SK-N-SH treated with all-trans-retinoic acid at 6 μM for 48 hours (cell line): ENCODE results near the gene AOPEP.

Source experiments
- ATAC-seq: fragments of 200-7000 bp; cut with Tn5 transposase; 3 replicates; pipeline ENCODE4 v1.9.1; 2020; ENCODE audit warnings: mild to moderate bottlenecking, moderate library complexity
- ARNTL ChIP-seq: fragments of 450-650 bp; formaldehyde crosslinking; IDR thresholded peaks from 2 replicates; pipeline ENCODE4 v1.5.0; 2020; ENCODE audit warnings: low read depth, mild to moderate bottlenecking, moderate library complexity, borderline replicate concordance
- BACH2 ChIP-seq: fragments of 250-450 bp; sonication (Bioruptor Pico); IDR thresholded peaks from 2 replicates; pipeline ENCODE4 v1.9.0; 2021; ENCODE audit warnings: mild to moderate bottlenecking, borderline replicate concordance
- CREB5 ChIP-seq: fragments of 250-450 bp; sonication (Bioruptor Pico); IDR thresholded peaks from 2 replicates; pipeline ENCODE4 v1.5.1; 2020; ENCODE audit warnings: low read depth, mild to moderate bottlenecking, moderate library complexity
- CSDC2 ChIP-seq: fragments of 250-450 bp; sonication (Bioruptor Pico); IDR thresholded peaks from 2 replicates; pipeline ENCODE4 v1.5.0; 2020; ENCODE audit warnings: mild to moderate bottlenecking, moderate library complexity
- CSRNP3 ChIP-seq: fragments of 250-450 bp; sonication (Bioruptor Pico); IDR thresholded peaks from 2 replicates; pipeline ENCODE4 v1.5.1; 2021; ENCODE audit warnings: mild to moderate bottlenecking, moderate library complexity
- ESRRG ChIP-seq: fragments of 250-450 bp; sonication (Bioruptor Pico); IDR thresholded peaks from 2 replicates; pipeline ENCODE4 v1.6.1; 2021; ENCODE audit warnings: mild to moderate bottlenecking
- GLIS3 ChIP-seq: fragments of 250-450 bp; sonication (Bioruptor Pico); IDR thresholded peaks from 2 replicates; pipeline ENCODE4 v1.5.0; 2020; ENCODE audit warnings: mild to moderate bottlenecking, moderate library complexity
- ISL1 ChIP-seq: fragments of 250-450 bp; sonication (Bioruptor Pico); IDR thresholded peaks from 2 replicates; pipeline ENCODE4 v2.1.2; 2022; ENCODE audit warnings: mild to moderate bottlenecking, moderate library complexity
- OSR1 ChIP-seq: fragments of 250-450 bp; sonication (Bioruptor Pico); IDR thresholded peaks from 2 replicates; pipeline ENCODE4 v1.8.0; 2022; ENCODE audit warnings: moderate library complexity, mild to moderate bottlenecking, inconsistent platforms
- PATZ1 ChIP-seq: fragments of 250-450 bp; sonication (Bioruptor Pico); IDR thresholded peaks from 2 replicates; pipeline ENCODE4 v1.8.0; 2020; ENCODE audit warnings: mild to moderate bottlenecking, moderate library complexity, borderline replicate concordance
- POU6F1 ChIP-seq: fragments of 250-450 bp; sonication (Bioruptor Pico); IDR thresholded peaks from 2 replicates; pipeline ENCODE4 v1.8.0; 2021; ENCODE audit warnings: low read depth, mild to moderate bottlenecking, moderate library complexity, borderline replicate concordance
- PPARA ChIP-seq: fragments of 250-450 bp; sonication (Bioruptor Pico); IDR thresholded peaks from 2 replicates; pipeline ENCODE4 v1.5.0; 2020; ENCODE audit warnings: mild to moderate bottlenecking, borderline replicate concordance
- RARB ChIP-seq: fragments of 250-450 bp; sonication (Bioruptor Pico); IDR thresholded peaks from 2 replicates; pipeline ENCODE4 v1.8.0; 2021; ENCODE audit warnings: mild to moderate bottlenecking, moderate library complexity
- TCF4 ChIP-seq: fragments of 250-450 bp; sonication (Bioruptor Pico); IDR thresholded peaks from 2 replicates; pipeline ENCODE4 v1.8.0; 2021; ENCODE audit warnings: mild to moderate bottlenecking, moderate library complexity, borderline replicate concordance
- TOX ChIP-seq: fragments of 250-450 bp; sonication (Bioruptor Pico); IDR thresholded peaks from 2 replicates; pipeline ENCODE4 v1.8.0; 2021; ENCODE audit warnings: mild to moderate bottlenecking, moderate library complexity, borderline replicate concordance
- ZFP3 ChIP-seq: fragments of 250-450 bp; sonication (Bioruptor Pico); IDR thresholded peaks from 2 replicates; pipeline ENCODE4 v1.5.0; 2020; ENCODE audit warnings: mild to moderate bottlenecking, moderate library complexity
- ZFP30 ChIP-seq: fragments of 450-650 bp; formaldehyde crosslinking; IDR thresholded peaks from 2 replicates; pipeline ENCODE4 v1.5.0; 2022; ENCODE audit warnings: mild to moderate bottlenecking, moderate library complexity
- ZNF565 ChIP-seq: fragments of 450-650 bp; formaldehyde crosslinking; conservative IDR thresholded peaks from 2 replicates; pipeline ENCODE4 v1.5.0; 2020; ENCODE audit warnings: low read depth, mild to moderate bottlenecking, moderate library complexity
- ZNF70 ChIP-seq: fragments of 450-650 bp; formaldehyde crosslinking; IDR thresholded peaks from 2 replicates; pipeline ENCODE4 v1.5.0; 2020; ENCODE audit warnings: mild to moderate bottlenecking, moderate library complexity
- ZNF8 ChIP-seq: fragments of 450-650 bp; formaldehyde crosslinking; IDR thresholded peaks from 2 replicates; pipeline ENCODE4 v1.5.0; 2020; ENCODE audit warnings: mild to moderate bottlenecking, moderate library complexity
- TF ChIP-seq, protein P1 (sequence below): fragments of 250-450 bp; sonication (Bioruptor Pico); IDR thresholded peaks from 2 replicates; pipeline ENCODE4 v1.5.0; 2020; ENCODE audit warnings: mild to moderate bottlenecking, moderate library complexity

Gene AOPEP

GRCh38 chr9:95074632-95075031, 348.1 kb downstream of the AOPEP start (continued):
- TF ChIP-seq POU6F1 (CRISPR knock-in tag), result no peak
- no peak for TF ChIP-seq CSRNP3 (CRISPR knock-in tag)
- no peak for TF ChIP-seq ZFP30 (CRISPR knock-in tag)

DNA sequence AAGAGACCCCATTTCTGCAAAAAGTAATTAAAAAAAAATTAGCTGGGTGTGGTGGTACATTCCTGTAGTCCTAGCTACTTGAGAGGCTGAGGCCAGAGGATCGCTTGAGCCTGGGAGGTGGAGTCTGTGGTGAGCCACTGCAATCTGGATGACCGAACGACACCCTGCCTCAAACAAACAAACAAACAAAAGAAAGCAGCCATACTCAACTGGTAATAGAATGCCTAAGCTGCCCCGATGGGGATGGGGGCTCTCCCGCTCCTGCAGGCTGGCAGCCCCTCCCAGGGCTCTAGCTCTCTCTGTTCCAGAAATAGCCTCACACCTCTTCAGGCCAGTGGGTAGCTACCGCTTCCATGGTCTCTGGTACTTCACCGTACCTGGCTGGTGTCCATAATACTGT, 349.2 kb downstream of the AOPEP start:
- ATAC-seq, result no peak
- TF ChIP-seq ZFP3 (CRISPR knock-in tag), result no peak
- no peak for TF ChIP-seq RARB (CRISPR knock-in tag)
- no peak for TF ChIP-seq PATZ1
- TF ChIP-seq GLIS3 (CRISPR knock-in tag), result no peak
- TF ChIP-seq ZNF8 (CRISPR knock-in tag), result no peak
- no peak for TF ChIP-seq ESRRG (CRISPR knock-in tag)
- no peak for TF ChIP-seq ZNF565 (CRISPR knock-in tag)
- TF ChIP-seq CREB5 (CRISPR knock-in tag), result no peak
- TF ChIP-seq ISL1, result no peak
- TF ChIP-seq CSDC2 (CRISPR knock-in tag), result no peak
- no peak for TF ChIP-seq TCF4
- no peak for TF ChIP-seq BACH2 (CRISPR knock-in tag)
- TF ChIP-seq, protein P1, sequence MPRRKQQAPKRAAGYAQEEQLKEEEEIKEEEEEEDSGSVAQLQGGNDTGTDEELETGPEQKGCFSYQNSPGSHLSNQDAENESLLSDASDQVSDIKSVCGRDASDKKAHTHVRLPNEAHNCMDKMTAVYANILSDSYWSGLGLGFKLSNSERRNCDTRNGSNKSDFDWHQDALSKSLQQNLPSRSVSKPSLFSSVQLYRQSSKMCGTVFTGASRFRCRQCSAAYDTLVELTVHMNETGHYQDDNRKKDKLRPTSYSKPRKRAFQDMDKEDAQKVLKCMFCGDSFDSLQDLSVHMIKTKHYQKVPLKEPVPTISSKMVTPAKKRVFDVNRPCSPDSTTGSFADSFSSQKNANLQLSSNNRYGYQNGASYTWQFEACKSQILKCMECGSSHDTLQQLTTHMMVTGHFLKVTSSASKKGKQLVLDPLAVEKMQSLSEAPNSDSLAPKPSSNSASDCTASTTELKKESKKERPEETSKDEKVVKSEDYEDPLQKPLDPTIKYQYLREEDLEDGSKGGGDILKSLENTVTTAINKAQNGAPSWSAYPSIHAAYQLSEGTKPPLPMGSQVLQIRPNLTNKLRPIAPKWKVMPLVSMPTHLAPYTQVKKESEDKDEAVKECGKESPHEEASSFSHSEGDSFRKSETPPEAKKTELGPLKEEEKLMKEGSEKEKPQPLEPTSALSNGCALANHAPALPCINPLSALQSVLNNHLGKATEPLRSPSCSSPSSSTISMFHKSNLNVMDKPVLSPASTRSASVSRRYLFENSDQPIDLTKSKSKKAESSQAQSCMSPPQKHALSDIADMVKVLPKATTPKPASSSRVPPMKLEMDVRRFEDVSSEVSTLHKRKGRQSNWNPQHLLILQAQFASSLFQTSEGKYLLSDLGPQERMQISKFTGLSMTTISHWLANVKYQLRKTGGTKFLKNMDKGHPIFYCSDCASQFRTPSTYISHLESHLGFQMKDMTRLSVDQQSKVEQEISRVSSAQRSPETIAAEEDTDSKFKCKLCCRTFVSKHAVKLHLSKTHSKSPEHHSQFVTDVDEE (CRISPR knock-in tag), result no peak
- no peak for TF ChIP-seq TOX (CRISPR knock-in tag)
- no peak for TF ChIP-seq ARNTL (CRISPR knock-in tag)
- no peak for TF ChIP-seq PPARA (CRISPR knock-in tag)
- TF ChIP-seq ZNF70 (CRISPR knock-in tag), result no peak
- TF ChIP-seq OSR1, result no peak

GRCh38 chr9:95076696-95077052, 350.2 kb downstream of the AOPEP start:
- ATAC-seq, result no peak
- TF ChIP-seq ARNTL (CRISPR knock-in tag), result no peak
- no peak for TF ChIP-seq ESRRG (CRISPR knock-in tag)
- TF ChIP-seq TOX (CRISPR knock-in tag), result no peak
- TF ChIP-seq ZNF70 (CRISPR knock-in tag), result no peak
- TF ChIP-seq OSR1, result no peak
- TF ChIP-seq RARB (CRISPR knock-in tag), result no peak
- TF ChIP-seq BACH2 (CRISPR knock-in tag), result no peak
- no peak for TF ChIP-seq PPARA (CRISPR knock-in tag)
